Stimulated activated CD8-positive, alpha-beta memory T cell treated with anti-CD3 and anti-CD28 coated beads, Interleukin-2, amount 100 ng/mL, for 1 hour (primary cell): Measurements from ENCODE around the gene GNPTAB.
A peak's percentile ranks its signal among the peaks of the same experiment; 100 is the strongest.
"Not testable (repeated sequence)": the region's sequence is repeated elsewhere in the genome, so short reads cannot be mapped to it uniquely, and the experiment has no call there.

Experiments used
- DNase-seq, 2 donors: peaks; one replicate each; pipeline ENCODE4 v3.0.0-alpha.2; 2020; ENCODE audit warnings: low read depth in 2 of 2

The GNPTAB gene

GRCh38 chr12:101830367-101831325 is at the start of gene GNPTAB:
TSS of gene GNPTAB (minus strand) at chr12:101830959. CDS start at chr12:101830675, 284 bp downstream.
- peak; percentile 91 to 95 for DNase-seq

GRCh38 chr12:101878243-101878821 is 47.6 kb upstream of the GNPTAB start:
- no peak for DNase-seq

- DNase-seq = no peak
Observed at GRCh38 chr12:101877806-101878242, 47.1 kb upstream of the GNPTAB start.

- DNase-seq = peak; percentile 48 to 52
Observed at GRCh38 chr12:101876861-101877805, 46.4 kb upstream of the GNPTAB start, which contains the start of gene DRAM1. TSS of gene DRAM1 (plus strand) at chr12:101877580. CDS start at chr12:101877790, 210 bp downstream.

- no peak for DNase-seq
Observed at GRCh38 chr12:101876322-101876860, 45.6 kb upstream of the GNPTAB start.

- DNase-seq = no peak
Observed at GRCh38 chr12:101875162-101875561, 44.4 kb upstream of the GNPTAB start.

- no peak for DNase-seq
Observed at GRCh38 chr12:101870925-101871324, 40.2 kb upstream of the GNPTAB start.

GRCh38 chr12:101867619-101868018 is 36.9 kb upstream of the GNPTAB start:
- not testable (repeated sequence) for DNase-seq

GRCh38 chr12:101866615-101867373 is 36.0 kb upstream of the GNPTAB start:
- DNase-seq = no peak

- DNase-seq = no peak
Observed at GRCh38 chr12:101863981-101864380, 33.2 kb upstream of the GNPTAB start.

GRCh38 chr12:101862245-101862644 is 31.5 kb upstream of the GNPTAB start:
- no peak for DNase-seq

GRCh38 chr12:101861688-101862087 is 30.9 kb upstream of the GNPTAB start:
- not testable (repeated sequence) for DNase-seq

- no peak for DNase-seq
Observed at GRCh38 chr12:101859664-101860607, 29.2 kb upstream of the GNPTAB start.

- no peak for DNase-seq
Observed at GRCh38 chr12:101858361-101858760, 27.6 kb upstream of the GNPTAB start.

- DNase-seq = no peak
Observed at GRCh38 chr12:101857043-101857558, 26.3 kb upstream of the GNPTAB start.

- DNase-seq = not testable (repeated sequence)
Observed at GRCh38 chr12:101856614-101857013, 25.9 kb upstream of the GNPTAB start.

- no peak for DNase-seq
Observed at GRCh38 chr12:101855976-101856375, 25.2 kb upstream of the GNPTAB start.

- no peak for DNase-seq
Observed at GRCh38 chr12:101855364-101855884, 24.7 kb upstream of the GNPTAB start.

- DNase-seq = no peak
Observed at GRCh38 chr12:101854747-101855146, 24.0 kb upstream of the GNPTAB start.
